ENCODE results near the gene ADNP.

ADNP gene

DNA sequence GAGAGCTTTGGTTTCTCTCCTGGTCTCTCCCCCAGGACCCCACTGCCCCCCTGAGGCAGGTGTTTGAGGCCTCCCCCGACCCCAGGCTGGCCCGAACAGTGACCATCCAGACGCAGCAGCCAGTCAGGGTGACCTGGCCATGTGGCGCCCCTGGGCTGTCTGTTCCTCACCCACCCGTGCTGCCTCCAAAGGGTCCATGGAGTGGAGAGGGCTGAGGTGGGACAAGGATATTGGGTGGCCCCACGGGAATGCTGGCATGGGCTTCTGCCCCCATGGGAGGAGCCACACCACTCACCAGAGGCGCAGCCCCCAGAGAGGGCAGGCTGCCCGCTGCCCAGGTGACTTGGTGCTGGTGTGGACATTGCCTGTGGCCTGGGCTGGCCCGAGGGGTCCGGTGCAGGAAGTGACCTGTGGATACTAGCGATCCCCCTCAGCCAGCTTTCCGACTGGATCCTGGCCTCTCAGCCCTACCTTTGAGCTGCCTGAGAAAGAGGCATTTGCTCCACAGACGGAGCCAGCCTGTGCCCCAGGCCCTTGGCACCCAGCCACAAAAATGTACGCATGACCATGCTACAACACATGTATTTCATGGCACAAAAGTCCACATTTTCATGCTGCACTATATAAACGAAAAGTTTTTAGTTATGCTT, 85.5 kb downstream of the ADNP start:
- DNase-seq = no peak

DNA sequence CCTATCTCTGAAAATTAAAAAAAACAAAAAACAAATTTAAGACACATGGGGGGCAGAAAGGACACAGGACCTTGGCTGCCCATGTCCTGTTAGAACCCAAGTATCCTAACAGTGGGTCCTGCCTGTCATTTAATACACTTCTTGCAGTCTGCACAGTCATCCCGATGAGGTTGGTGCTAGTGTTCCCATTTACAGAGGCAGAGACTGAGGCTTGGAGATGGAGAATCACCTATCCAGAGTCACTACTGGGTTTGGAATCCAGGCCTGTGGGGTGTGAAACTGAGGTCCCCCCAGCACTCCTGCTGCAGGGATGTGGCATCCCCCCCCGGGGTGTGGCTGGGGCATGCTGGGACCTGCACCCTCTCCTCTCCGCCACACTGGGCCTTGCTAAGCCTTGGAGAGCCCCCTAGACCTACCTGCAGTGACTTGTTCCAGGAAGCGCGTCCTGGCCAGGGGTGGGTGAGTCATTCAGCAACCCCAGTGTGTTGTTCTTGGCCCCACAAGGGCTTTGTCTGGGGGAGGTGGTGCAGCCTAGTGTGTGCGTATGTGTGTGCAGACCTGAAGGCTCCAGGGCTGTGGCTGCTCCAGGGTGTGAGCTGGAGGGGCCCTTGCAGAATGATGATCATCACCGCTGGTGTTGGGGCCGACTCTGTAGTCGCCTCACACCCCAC, 86.7 kb downstream of the ADNP start:
- peak; percentile 91 for DNase-seq

DNA sequence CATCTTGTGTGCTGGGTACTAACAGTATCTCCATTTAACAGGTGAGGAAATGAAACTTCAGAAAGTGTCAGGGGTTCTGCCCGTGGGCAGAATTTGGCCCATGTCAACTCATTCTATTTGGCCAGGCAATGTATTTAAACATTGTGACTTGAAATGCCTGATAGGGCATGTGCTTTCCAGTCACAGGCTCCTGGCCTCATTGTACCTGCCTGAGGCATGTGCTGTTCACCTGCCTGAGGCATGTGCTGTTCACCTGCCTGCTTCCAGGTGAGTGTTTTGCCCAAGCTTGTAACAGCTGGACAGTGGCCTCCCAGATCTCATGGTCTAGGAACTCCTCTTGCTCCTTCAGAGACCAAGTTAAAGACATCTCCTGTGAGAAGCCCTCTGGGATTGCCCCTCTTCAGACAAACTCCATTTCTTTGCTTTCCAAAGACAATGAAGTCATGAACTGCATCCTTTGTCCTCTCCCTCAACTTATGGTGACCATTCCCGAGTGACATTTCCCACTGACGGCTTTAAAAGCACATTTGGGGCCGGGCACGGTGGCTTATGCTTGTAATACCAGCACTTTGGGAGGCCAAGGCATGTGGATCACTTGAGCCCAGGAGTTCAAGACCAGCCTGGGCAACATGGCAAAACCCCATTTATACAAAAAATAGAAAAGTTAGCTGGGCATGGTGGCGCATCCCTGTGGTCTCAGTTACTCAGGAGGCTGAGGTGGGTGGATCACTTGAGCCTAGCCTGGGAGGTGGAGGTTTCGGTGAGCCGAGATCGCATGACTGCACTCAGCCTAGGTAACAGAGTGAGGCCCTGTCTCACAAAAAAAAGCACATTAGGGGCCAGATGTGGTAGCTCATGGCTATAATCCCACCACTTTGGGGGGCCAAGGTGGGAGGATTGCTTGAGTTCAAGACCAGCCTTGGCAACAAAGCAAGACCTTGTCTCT, 87.6 kb downstream of the ADNP start:
- no peak for DNase-seq

DNA sequence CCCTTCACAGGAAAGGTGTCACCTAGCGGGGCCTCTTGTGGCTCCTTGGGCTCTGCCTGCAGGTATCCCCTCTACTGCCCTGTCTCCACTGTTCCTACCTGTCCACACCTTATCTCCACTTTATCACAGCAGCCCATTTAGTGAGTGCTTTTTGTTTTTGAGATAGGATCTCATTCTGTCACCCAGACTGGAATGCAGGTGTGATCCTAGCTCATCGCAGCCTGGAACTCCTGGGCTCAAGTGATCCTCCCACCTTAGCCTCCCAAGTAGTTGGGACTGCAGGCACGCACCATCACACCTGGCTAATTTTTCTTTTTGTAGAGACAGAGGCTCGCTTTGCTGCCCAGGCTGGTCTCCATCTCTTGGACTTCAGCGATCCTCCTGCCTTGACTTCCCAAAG, 88.4 kb downstream of the ADNP start:
- DNase-seq = no peak
